Measurements from ENCODE around the gene CHCHD2. TPM values are rescaled to one million over a fixed set of nuclear protein-coding genes. Genes with fewer than 3 reads are reported as not detected.

Gene CHCHD2
- total and polyA plus RNA-seq, 2 of the 13 experiments (the other 11 are each of a cell fraction or from before 2014, with no cell fraction given): 330 to 572 TPM

DNA sequence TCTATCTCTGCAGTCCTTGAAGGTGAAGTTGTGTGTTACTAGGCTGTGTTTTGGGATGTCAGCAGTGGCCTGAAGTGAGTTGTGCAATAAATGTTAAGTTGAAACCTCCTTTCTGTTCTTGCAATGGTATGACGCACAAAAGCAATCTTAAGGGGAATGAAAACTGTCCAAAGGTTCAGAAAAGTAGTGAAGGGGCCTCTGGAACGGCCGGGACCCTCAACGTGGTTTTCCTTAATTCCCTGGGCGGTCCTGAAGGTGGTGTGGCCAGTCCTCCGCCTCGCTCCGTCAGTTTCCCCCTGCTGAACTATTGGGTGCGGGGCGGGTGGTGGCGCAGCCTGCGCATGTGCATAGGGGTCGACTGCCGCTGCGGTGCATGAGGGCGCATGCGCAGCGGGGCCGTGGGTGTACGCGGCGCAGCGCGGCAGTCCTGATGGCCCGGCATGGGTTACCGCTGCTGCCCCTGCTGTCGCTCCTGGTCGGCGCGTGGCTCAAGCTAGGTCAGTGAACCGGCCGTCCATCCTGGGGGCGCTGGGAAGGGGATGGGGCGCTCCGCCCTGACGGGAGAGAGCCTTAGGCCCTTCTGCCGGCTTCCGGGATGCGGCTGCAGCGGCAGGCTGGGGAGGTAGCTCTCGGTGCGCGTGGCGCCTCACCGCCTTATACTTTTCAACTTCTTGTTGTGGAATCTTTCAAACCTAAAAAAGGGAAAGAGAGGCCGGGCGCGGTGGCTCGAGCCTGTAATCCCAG, 42.2 kb downstream of the CHCHD2 start, which contains the start of gene SUMF2 (continued):
- TF ChIP-seq, protein P1, sequence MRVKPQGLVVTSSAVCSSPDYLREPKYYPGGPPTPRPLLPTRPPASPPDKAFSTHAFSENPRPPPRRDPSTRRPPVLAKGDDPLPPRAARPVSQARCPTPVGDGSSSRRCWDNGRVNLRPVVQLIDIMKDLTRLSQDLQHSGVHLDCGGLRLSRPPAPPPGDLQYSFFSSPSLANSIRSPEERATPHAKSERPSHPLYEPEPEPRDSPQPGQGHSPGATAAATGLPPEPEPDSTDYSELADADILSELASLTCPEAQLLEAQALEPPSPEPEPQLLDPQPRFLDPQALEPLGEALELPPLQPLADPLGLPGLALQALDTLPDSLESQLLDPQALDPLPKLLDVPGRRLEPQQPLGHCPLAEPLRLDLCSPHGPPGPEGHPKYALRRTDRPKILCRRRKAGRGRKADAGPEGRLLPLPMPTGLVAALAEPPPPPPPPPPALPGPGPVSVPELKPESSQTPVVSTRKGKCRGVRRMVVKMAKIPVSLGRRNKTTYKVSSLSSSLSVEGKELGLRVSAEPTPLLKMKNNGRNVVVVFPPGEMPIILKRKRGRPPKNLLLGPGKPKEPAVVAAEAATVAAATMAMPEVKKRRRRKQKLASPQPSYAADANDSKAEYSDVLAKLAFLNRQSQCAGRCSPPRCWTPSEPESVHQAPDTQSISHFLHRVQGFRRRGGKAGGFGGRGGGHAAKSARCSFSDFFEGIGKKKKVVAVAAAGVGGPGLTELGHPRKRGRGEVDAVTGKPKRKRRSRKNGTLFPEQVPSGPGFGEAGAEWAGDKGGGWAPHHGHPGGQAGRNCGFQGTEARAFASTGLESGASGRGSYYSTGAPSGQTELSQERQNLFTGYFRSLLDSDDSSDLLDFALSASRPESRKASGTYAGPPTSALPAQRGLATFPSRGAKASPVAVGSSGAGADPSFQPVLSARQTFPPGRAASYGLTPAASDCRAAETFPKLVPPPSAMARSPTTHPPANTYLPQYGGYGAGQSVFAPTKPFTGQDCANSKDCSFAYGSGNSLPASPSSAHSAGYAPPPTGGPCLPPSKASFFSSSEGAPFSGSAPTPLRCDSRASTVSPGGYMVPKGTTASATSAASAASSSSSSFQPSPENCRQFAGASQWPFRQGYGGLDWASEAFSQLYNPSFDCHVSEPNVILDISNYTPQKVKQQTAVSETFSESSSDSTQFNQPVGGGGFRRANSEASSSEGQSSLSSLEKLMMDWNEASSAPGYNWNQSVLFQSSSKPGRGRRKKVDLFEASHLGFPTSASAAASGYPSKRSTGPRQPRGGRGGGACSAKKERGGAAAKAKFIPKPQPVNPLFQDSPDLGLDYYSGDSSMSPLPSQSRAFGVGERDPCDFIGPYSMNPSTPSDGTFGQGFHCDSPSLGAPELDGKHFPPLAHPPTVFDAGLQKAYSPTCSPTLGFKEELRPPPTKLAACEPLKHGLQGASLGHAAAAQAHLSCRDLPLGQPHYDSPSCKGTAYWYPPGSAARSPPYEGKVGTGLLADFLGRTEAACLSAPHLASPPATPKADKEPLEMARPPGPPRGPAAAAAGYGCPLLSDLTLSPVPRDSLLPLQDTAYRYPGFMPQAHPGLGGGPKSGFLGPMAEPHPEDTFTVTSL (CRISPR knock-in tag; IDR thresholded peaks at IDR 0.05; ENCODE audit: borderline replicate concordance): no peak
- TF ChIP-seq SIN3B (IDR thresholded peaks at IDR 0.05; ENCODE audit: low read length): no peak
- no peak for TF ChIP-seq ZBTB25 (CRISPR knock-in tag; IDR thresholded peaks at IDR 0.05)
- no peak for TF ChIP-seq SCMH1 (CRISPR knock-in tag; IDR thresholded peaks at IDR 0.05; ENCODE audit: borderline replicate concordance)
- TF ChIP-seq, protein P2, sequence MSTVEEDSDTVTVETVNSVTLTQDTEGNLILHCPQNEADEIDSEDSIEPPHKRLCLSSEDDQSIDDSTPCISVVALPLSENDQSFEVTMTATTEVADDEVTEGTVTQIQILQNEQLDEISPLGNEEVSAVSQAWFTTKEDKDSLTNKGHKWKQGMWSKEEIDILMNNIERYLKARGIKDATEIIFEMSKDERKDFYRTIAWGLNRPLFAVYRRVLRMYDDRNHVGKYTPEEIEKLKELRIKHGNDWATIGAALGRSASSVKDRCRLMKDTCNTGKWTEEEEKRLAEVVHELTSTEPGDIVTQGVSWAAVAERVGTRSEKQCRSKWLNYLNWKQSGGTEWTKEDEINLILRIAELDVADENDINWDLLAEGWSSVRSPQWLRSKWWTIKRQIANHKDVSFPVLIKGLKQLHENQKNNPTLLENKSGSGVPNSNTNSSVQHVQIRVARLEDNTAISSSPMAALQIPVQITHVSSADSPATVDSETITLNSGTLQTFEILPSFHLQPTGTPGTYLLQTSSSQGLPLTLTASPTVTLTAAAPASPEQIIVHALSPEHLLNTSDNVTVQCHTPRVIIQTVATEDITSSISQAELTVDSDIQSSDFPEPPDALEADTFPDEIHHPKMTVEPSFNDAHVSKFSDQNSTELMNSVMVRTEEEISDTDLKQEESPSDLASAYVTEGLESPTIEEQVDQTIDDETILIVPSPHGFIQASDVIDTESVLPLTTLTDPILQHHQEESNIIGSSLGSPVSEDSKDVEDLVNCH (CRISPR knock-in tag; IDR thresholded peaks at IDR 0.05): no peak
- peak; percentile 52 for TF ChIP-seq REL (CRISPR knock-in tag; conservative IDR thresholded peaks at IDR 0.05)
- TF ChIP-seq ZNF710 (CRISPR knock-in tag; IDR thresholded peaks at IDR 0.05; ENCODE audit: borderline replicate concordance): peak; percentile 74
- no peak; the same call in 1 of the 2 replicates for TF ChIP-seq GATAD2A (CRISPR knock-in tag; IDR thresholded peaks at IDR 0.05)
- peak; percentile 39; the same call in 1 of the 2 replicates for TF ChIP-seq ZNF264 (CRISPR knock-in tag; IDR thresholded peaks at IDR 0.05)
- no peak for TF ChIP-seq U2AF1 (optimal IDR thresholded peaks at IDR 0.05; ENCODE audit: low read depth, low read length)
- TF ChIP-seq, protein P3, sequence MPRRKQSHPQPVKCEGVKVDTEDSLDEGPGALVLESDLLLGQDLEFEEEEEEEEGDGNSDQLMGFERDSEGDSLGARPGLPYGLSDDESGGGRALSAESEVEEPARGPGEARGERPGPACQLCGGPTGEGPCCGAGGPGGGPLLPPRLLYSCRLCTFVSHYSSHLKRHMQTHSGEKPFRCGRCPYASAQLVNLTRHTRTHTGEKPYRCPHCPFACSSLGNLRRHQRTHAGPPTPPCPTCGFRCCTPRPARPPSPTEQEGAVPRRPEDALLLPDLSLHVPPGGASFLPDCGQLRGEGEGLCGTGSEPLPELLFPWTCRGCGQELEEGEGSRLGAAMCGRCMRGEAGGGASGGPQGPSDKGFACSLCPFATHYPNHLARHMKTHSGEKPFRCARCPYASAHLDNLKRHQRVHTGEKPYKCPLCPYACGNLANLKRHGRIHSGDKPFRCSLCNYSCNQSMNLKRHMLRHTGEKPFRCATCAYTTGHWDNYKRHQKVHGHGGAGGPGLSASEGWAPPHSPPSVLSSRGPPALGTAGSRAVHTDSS (CRISPR knock-in tag; conservative IDR thresholded peaks at IDR 0.05): peak; percentile 57; the same call in 1 of the 2 replicates
- no peak for TF ChIP-seq PCBP1 (IDR thresholded peaks at IDR 0.05; ENCODE audit: borderline replicate concordance, low read depth, low read length)
- no peak for TF ChIP-seq GABPA (IDR thresholded peaks at IDR 0.05; ENCODE audit: low read depth, low read length)
- TF ChIP-seq GABPA (CRISPR knock-in tag; IDR thresholded peaks at IDR 0.05; ENCODE audit: low read depth): no peak
- no peak for TF ChIP-seq XBP1 (CRISPR knock-in tag; IDR thresholded peaks at IDR 0.05)
- no peak for TF ChIP-seq ZNF629 (CRISPR knock-in tag; conservative IDR thresholded peaks at IDR 0.05)
- TF ChIP-seq ZNF773 (CRISPR knock-in tag; IDR thresholded peaks at IDR 0.05; ENCODE audit: borderline replicate concordance): no peak

All from HepG2 (cell line).